Breast epithelium (tissue), 4 donors: ENCODE data around the gene HES3. TPM values are rescaled to one million over a fixed set of nuclear protein-coding genes. Genes with fewer than 3 reads are reported as not detected.

Source experiments
- DNase-seq, 2 donors: peaks; one replicate each; pipeline ENCODE4 v3.0.0-alpha.2; 2019; ENCODE audit warnings: low spot score in 2 of 2
- H3K27ac ChIP-seq, 2 donors: fragments of 200-600 bp; sonication (generic) in 1 of 2; one replicate each; pipeline ENCODE4 v1.5.1; 2016 to 2019; ENCODE audit warnings: mild to moderate bottlenecking in 1 of 2
- H3K27me3 ChIP-seq, 2 donors: fragments of 200-600 bp; sonication (generic) in 1 of 2; one replicate each; pipeline versions ENCODE4 v1.5.1 to v1.6.0; 2017 to 2019; ENCODE audit warnings: control low read depth in 1 of 2, mild to moderate bottlenecking in 1 of 2
- H3K36me3 ChIP-seq: fragments of 200-600 bp; one replicate; pipeline ENCODE4 v1.5.1; 2019
- H3K4me1 ChIP-seq, 2 donors: fragments of 200-600 bp; sonication (generic); one replicate each; pipeline ENCODE4 v1.5.1; 2016 to 2019; ENCODE audit warnings: control low read depth in 1 of 2
- H3K4me3 ChIP-seq, 3 donors: fragments of 200-600 bp; sonication (generic); 1 replicate in 2 of 3; 2 replicates in 1 of 3; pipeline ENCODE4 v1.5.1; 2016 to 2019; ENCODE audit warnings: mild to moderate bottlenecking in 3 of 3, moderate library complexity in 2 of 3
- H3K9me3 ChIP-seq, 2 donors: fragments of 200-600 bp; sonication (generic) in 1 of 2; one replicate each; pipeline ENCODE4 v1.5.1; 2016 to 2019; ENCODE audit warnings: control low read depth in 1 of 2
- POLR2A ChIP-seq: fragments of 450-650 bp; IDR thresholded peaks from one replicate; pipeline ENCODE4 v1.6.1; 2016; ENCODE audit warnings: antibody characterized with exemption, mild to moderate bottlenecking, moderate library complexity
- POLR2AphosphoS5 ChIP-seq, 3 donors: sonication (generic); formaldehyde crosslinking; IDR thresholded peaks; one replicate each; pipeline ENCODE4 v1.6.1; 2017; ENCODE audit warnings: antibody characterized with exemption in 3 of 3
- intact Hi-C: fragments of 100-400 bp; cut with DNase I; formaldehyde crosslinking; loops from one replicate; pipeline ENCODE4 v1.15.1; 2023; ENCODE audit warnings: low total_unique reads
- total RNA-seq, 3 donors: library from RNA; depleted of rRNA; stranded (reverse); fragments of >200 nt; gene quantifications; one replicate each; pipeline ENCODE4 v1.1.0, GENCODE V29; 2016
- TF ChIP-seq, protein P1 (sequence below), 3 donors: fragments of 450-650 bp; IDR thresholded peaks; one replicate each; pipeline ENCODE4 v1.5.1; 2016 to 2017; ENCODE audit warnings: antibody characterized with exemption in 3 of 3, mild to moderate bottlenecking in 3 of 3, moderate library complexity in 3 of 3

Gene HES3
- total RNA-seq, 3 donors from 2014 or later: not detected

DNA sequence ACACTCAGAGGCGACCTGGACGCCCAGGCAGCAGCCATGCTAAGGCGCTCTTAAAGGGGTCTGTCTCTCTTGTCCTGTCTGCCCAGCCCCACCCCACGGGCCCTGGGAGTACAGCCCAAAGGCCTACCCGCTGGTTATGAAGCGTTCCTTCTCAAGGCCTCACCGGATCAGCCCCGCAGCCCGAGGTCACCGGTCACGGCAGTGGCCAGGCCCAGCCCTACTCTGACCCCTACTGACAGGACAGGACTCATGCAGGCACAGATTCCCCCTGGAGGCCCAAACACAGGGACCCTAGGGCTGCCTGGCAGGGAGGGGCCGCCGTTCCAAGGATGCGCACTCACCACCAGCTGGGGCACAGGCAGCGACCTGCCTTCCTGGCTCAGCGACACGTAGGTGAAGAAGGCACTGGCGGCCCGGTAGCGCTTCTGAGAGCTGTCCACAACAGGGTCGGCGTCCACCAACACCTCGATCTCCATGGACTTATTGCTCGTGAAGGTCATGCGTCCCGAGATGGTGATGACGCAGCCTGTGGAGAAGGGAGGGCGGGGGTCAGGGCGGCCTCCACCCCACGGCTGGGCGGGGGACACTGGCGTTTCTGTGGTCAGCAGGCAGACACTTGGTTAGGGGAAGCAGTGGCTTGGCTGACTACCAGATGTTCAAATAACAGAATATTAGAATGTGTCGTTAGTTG lies 36.9 kb downstream of the HES3 start:
- intact Hi-C loops: loop anchor here (5.0 kb wide), 1 partner anchor 656 kb away; no protein-coding TSS in a partner anchor
- H3K4me1 ChIP-seq: no peaks in the 10 kb centered on the region

DNA sequence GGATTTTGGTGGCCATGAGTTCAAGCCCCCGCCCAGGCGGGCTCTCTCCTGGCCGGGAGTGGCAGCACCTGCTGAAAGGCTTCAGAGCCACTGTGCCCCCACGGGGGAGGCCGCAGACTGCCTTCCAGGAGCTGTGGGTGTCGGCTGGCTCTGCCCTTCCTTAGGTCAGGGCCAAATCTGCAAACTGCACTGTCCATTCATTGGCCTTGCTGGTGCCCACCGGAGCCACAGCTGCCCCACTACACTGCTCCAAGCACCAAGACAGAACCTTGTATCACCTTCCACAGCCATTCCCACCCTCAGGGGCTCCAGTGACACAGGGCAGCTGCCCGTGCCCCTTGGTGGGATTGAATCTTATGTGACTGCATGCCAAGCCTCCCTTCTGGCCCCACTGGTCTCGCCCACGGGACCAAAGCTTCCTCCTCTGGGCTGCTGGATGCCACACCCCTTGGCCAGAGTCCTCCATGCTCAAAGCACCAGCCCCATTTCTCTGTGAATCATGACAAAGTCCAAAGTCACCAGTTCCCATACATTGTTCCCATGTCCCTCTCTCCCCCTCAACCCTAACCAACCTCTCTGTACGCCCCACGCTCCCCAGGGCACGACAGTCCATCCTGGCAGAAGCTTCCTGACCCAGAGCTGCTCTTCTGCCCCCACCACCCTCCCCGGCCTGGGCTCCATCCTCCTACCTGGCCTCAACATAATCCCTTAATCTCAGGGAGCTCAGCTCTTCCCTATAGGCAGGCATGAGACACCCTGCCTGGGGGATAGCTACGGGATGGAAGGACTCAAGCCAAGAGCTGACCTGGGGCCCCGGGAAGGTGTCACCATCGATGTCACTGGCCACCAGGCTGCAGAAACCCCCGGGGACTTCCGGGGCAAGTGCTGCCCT lies 37.8 kb downstream of the HES3 start:
- TF ChIP-seq POLR2A (no peak), POLR2AphosphoS5 (IDR thresholded peaks at IDR 0.05) (no peak)
- TF ChIP-seq, protein P1, sequence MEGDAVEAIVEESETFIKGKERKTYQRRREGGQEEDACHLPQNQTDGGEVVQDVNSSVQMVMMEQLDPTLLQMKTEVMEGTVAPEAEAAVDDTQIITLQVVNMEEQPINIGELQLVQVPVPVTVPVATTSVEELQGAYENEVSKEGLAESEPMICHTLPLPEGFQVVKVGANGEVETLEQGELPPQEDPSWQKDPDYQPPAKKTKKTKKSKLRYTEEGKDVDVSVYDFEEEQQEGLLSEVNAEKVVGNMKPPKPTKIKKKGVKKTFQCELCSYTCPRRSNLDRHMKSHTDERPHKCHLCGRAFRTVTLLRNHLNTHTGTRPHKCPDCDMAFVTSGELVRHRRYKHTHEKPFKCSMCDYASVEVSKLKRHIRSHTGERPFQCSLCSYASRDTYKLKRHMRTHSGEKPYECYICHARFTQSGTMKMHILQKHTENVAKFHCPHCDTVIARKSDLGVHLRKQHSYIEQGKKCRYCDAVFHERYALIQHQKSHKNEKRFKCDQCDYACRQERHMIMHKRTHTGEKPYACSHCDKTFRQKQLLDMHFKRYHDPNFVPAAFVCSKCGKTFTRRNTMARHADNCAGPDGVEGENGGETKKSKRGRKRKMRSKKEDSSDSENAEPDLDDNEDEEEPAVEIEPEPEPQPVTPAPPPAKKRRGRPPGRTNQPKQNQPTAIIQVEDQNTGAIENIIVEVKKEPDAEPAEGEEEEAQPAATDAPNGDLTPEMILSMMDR (IDR thresholded peaks at IDR 0.05): no peak
- no peaks in the 10 kb centered on the region for H3K27me3 ChIP-seq
- no peaks in the 10 kb centered on the region for H3K36me3 ChIP-seq
- no peaks in the 10 kb centered on the region for H3K9me3 ChIP-seq
- H3K4me1 ChIP-seq: no peaks in the 10 kb centered on the region
- H3K27ac ChIP-seq: no peak overlapping the region
- no peak for DNase-seq
- no peak overlapping the region for H3K4me3 ChIP-seq
- intact Hi-C loops: loop anchor here (5.0 kb wide), 1 partner anchor 656 kb away; no protein-coding TSS in a partner anchor

More for the DNA sequence above, 36.9 kb downstream of the HES3 start:
- no peak overlapping the region for H3K27ac ChIP-seq
- no peak for DNase-seq
- no peaks in the 10 kb centered on the region for H3K9me3 ChIP-seq
- no peaks in the 10 kb centered on the region for H3K27me3 ChIP-seq
- no peak overlapping the region for H3K4me3 ChIP-seq
- TF ChIP-seq POLR2A: no peak
- TF ChIP-seq POLR2AphosphoS5 (IDR thresholded peaks at IDR 0.05): no peak
- TF ChIP-seq, protein P1 (IDR thresholded peaks at IDR 0.05): no peak
- no peaks in the 10 kb centered on the region for H3K36me3 ChIP-seq

DNA sequence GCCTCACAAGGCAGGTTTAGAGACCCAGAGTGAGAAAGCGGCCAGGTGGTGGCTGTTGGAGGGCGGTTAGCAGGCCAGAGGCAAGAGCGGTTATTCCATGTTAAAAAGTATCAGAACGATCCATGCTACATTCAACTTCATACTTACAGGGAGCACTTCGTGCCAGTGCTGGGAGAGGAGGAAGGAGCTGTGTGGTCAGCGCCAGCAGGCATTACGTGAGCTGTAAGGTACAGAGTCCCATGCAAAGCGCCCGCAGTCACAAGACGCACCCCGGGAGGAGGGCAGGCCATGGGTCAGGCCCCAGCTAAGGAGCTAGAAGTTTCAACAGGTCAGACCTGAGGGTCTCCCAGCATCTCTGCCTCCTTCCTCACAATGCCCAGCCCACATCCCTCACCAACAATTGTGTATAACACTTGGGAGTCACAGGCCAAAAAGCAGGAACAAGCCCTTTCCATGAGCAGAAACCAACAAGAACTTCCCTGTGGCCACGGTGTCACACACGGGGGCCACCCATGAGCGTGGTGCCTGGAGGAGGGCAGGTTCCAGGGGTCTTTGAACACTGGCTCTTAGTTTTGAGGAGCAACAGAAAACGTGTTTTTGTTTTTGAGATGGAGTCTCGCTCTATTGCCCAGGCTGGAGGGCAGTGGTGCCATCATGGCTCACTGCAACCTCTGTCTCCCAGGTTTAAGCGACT lies 38.7 kb downstream of the HES3 start:
- Histone ChIP-seq H3K27ac (no peak overlapping the region), H3K27me3 (no peaks in the 10 kb centered on the region), H3K9me3 (no peaks in the 10 kb centered on the region), H3K4me1 (no peaks in the 10 kb centered on the region), H3K4me3 (no peak overlapping the region), H3K36me3 (no peaks in the 10 kb centered on the region)
- TF ChIP-seq, protein P1 (IDR thresholded peaks at IDR 0.05): no peak
- TF ChIP-seq POLR2AphosphoS5 (IDR thresholded peaks at IDR 0.05) (no peak), POLR2A (no peak)
- no peak for DNase-seq
- intact Hi-C loops: loop anchor here (5.0 kb wide), 1 partner anchor 655 kb away; no protein-coding TSS in a partner anchor

DNA sequence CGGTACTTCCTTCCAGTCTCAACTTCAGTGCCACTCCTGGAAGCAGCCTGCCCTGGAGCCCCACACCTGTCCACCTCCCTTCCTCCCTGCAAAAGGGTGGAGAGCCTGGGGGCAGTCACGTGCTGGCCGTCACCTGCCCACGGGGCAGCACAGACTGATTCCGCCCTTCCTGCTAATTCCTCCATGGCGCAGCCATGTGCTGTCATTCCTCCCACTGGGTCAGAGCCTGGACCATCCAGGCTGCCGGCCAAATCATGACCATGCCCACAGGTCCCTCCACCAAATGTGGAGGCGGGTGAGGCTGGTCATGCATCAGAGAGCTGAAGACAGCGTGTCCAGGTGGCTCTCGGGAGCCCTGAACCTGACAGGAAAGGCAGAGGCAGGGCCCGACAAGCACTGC lies 41.4 kb downstream of the HES3 start:
- no peak for DNase-seq
- Histone ChIP-seq H3K36me3 (no peaks in the 10 kb centered on the region), H3K4me3 (no peak overlapping the region), H3K4me1 (no peaks in the 10 kb centered on the region), H3K27ac (no peak overlapping the region), H3K9me3 (no peaks in the 10 kb centered on the region), H3K27me3 (no peaks in the 10 kb centered on the region)
- intact Hi-C loops: no loop called here
- TF ChIP-seq, protein P1 (IDR thresholded peaks at IDR 0.05): no peak
- TF ChIP-seq POLR2AphosphoS5 (IDR thresholded peaks at IDR 0.05): no peak
- no peak for TF ChIP-seq POLR2A
